OCI-LY1 (cell line): ENCODE measurements around the gene KRTAP26-1.

Source experiments
- H2AFZ ChIP-seq: fragments of 200-600 bp; sonication (generic), shearing (Covaris generic); 2 replicates; pipeline ENCODE4 v1.6.0; 2014; ENCODE audit warnings: antibody characterized with exemption, mild to moderate bottlenecking, low read length
- H3F3A ChIP-seq: fragments of 200-600 bp; sonication (generic), shearing (Covaris generic); 2 replicates; pipeline ENCODE4 v1.6.0; 2014; ENCODE audit warnings: mild to moderate bottlenecking, antibody characterized with exemption, low read length, moderate library complexity; ENCODE audit not compliant: insufficient read depth
- H3K27ac ChIP-seq: fragments of 200-600 bp; sonication (generic); 2 replicates; pipeline ENCODE4 v1.5.1; 2014; ENCODE audit warnings: low read length, mixed run types, mild to moderate bottlenecking, low read depth; ENCODE audit not compliant: poor library complexity, severe bottlenecking
- H3K27me3 ChIP-seq: fragments of 200-600 bp; sonication (generic); 2 replicates; pipeline ENCODE4 v1.6.0; 2014; ENCODE audit warnings: antibody characterized with exemption, mild to moderate bottlenecking, low read length, moderate library complexity; ENCODE audit not compliant: insufficient read depth
- H3K36me3 ChIP-seq: fragments of 200-600 bp; sonication (generic); 2 replicates; pipeline ENCODE4 v1.6.1; 2014; ENCODE audit warnings: mild to moderate bottlenecking, antibody characterized with exemption, low read length, moderate library complexity, mixed read lengths; ENCODE audit not compliant: insufficient read depth
- H3K4me1 ChIP-seq: fragments of 200-600 bp; sonication (generic); 2 replicates; pipeline ENCODE4 v1.5.1; 2014; ENCODE audit warnings: mild to moderate bottlenecking, low read length, moderate library complexity; ENCODE audit not compliant: insufficient read depth, severe bottlenecking
- H3K4me2 ChIP-seq: fragments of 200-600 bp; sonication (generic), shearing (Covaris generic); 2 replicates; pipeline ENCODE4 v1.6.1; 2014; ENCODE audit warnings: low read length
- H3K4me3 ChIP-seq: fragments of 200-600 bp; sonication (generic); 2 replicates; pipeline ENCODE4 v1.5.1; 2014; ENCODE audit warnings: low read length, low read depth, mild to moderate bottlenecking, mixed read lengths; ENCODE audit not compliant: poor library complexity, severe bottlenecking
- H3K79me2 ChIP-seq: fragments of 200-600 bp; shearing (Covaris generic); 2 replicates; pipeline ENCODE4 v1.6.1; 2016; ENCODE audit warnings: mixed run types, low read length, mixed read lengths; ENCODE audit not compliant: insufficient read depth
- H3K9ac ChIP-seq: fragments of 200-600 bp; sonication (generic), shearing (Covaris generic); 2 replicates; pipeline ENCODE4 v1.6.1; 2014; ENCODE audit warnings: mild to moderate bottlenecking, low read length, mixed read lengths
- H3K9me2 ChIP-seq: fragments of 200-600 bp; sonication (generic), shearing (Covaris generic); 2 replicates; pipeline ENCODE4 v1.6.1; 2014; ENCODE audit warnings: low read depth, mild to moderate bottlenecking, low read length, mixed read lengths
- H3K9me3 ChIP-seq: fragments of 200-600 bp; shearing (Covaris generic); 2 replicates; pipeline ENCODE4 v1.6.1; 2014; ENCODE audit warnings: low read length, mixed read lengths
- H4K20me1 ChIP-seq: fragments of 200-600 bp; sonication (generic), shearing (Covaris generic); 2 replicates; pipeline ENCODE4 v1.6.0; 2016; ENCODE audit warnings: mild to moderate bottlenecking, low read length; ENCODE audit not compliant: insufficient read depth
- CTCF ChIP-seq: fragments of 200-600 bp; sonication (generic), shearing (Covaris generic); IDR thresholded peaks from 2 replicates; pipeline ENCODE4 v1.5.1; 2017; ENCODE audit warnings: mild to moderate bottlenecking, antibody characterized with exemption, low read length, moderate library complexity, mixed read lengths
- EZH2 ChIP-seq: fragments of 200-600 bp; sonication (generic), shearing (Covaris generic); IDR thresholded peaks from 2 replicates; pipeline ENCODE4 v1.8.0; 2017; ENCODE audit warnings: borderline replicate concordance, mixed run types, mild to moderate bottlenecking, antibody characterized with exemption, low read length, moderate library complexity, mixed read lengths

KRTAP26-1 gene

GRCh38 chr21:30337772-30338171, 17.7 kb upstream of the KRTAP26-1 start:
- no peaks in the 10 kb centered on the region for H3K4me1 ChIP-seq
- no peaks in the 10 kb centered on the region for H3K27me3 ChIP-seq
- H3K9me2 ChIP-seq = no peaks in the 10 kb centered on the region
- no peaks in the 10 kb centered on the region for H3K79me2 ChIP-seq
- no peaks in the 10 kb centered on the region for H3K9me3 ChIP-seq
- no peak overlapping the region for H3K27ac ChIP-seq
- no peak overlapping the region for H3K9ac ChIP-seq
- no peak overlapping the region for H3K4me3 ChIP-seq
- TF ChIP-seq CTCF = no peak
- TF ChIP-seq EZH2 = no peak
- no peaks in the 10 kb centered on the region for H3K36me3 ChIP-seq
- no peaks in the 10 kb centered on the region for H3F3A ChIP-seq
- H3K4me2 ChIP-seq = no peak overlapping the region
- H2AFZ ChIP-seq = no peak overlapping the region
- no peaks in the 10 kb centered on the region for H4K20me1 ChIP-seq

GRCh38 chr21:30337276-30337744, 17.2 kb upstream of the KRTAP26-1 start, which contains the start of gene KRTAP27-1:
KRTAP27-1 (minus strand) TSS chr21:30337694; CDS start chr21:30337668, 26 bp downstream.
- Histone ChIP-seq H2AFZ (no peak within 1 kb of the TSS), H3K4me2 (no peak within 1 kb of the TSS), H3K79me2 (no peaks in the 10 kb centered on the region), H3K9ac (no peak within 1 kb of the TSS), H3K27me3 (no peaks in the 10 kb centered on the region), H3K4me3 (no peak within 1 kb of the TSS), H3K36me3 (no peaks in the 10 kb centered on the region), H3K9me2 (no peaks in the 10 kb centered on the region), H4K20me1 (no peaks in the 10 kb centered on the region), H3K27ac (no peak within 1 kb of the TSS), H3F3A (no peaks in the 10 kb centered on the region), H3K9me3 (no peaks in the 10 kb centered on the region), H3K4me1 (no peaks in the 10 kb centered on the region)
- TF ChIP-seq CTCF (no peak), EZH2 (no peak)

GRCh38 chr21:30336596-30336995, 16.5 kb upstream of the KRTAP26-1 start:
- Histone ChIP-seq H3K9me2 (no peaks in the 10 kb centered on the region), H3K27me3 (no peaks in the 10 kb centered on the region), H3K36me3 (no peaks in the 10 kb centered on the region)

More at GRCh38 chr21:30336596-30336995, 16.5 kb upstream of the KRTAP26-1 start:
- no peaks in the 10 kb centered on the region for H3K79me2 ChIP-seq
- no peak overlapping the region for H3K9ac ChIP-seq
- no peaks in the 10 kb centered on the region for H4K20me1 ChIP-seq
- no peak overlapping the region for H3K27ac ChIP-seq
- no peak overlapping the region for H3K4me3 ChIP-seq
- no peak overlapping the region for H2AFZ ChIP-seq
- TF ChIP-seq CTCF (no peak), EZH2 (no peak)
- no peaks in the 10 kb centered on the region for H3K4me1 ChIP-seq
- H3K4me2 ChIP-seq = no peak overlapping the region
- H3F3A ChIP-seq = no peaks in the 10 kb centered on the region
- no peaks in the 10 kb centered on the region for H3K9me3 ChIP-seq
